Sigmoid colon (tissue), 3 donors: ENCODE measurements around the gene YIPF7.

ENCODE experiments used
- POLR2A ChIP-seq, 2 donors: fragments of 450-650 bp; IDR thresholded peaks; one replicate each; pipeline ENCODE4 v1.6.1; 2016; ENCODE audit warnings: antibody characterized with exemption in 2 of 2, mild to moderate bottlenecking in 2 of 2, moderate library complexity in 2 of 2
- TF ChIP-seq, protein P1 (sequence below), 4 experiments: fragments of 450-650 bp in 3 of 4; fragments of 200-600 bp in 1 of 4; IDR thresholded peaks; one replicate each; pipeline ENCODE4 v1.5.1; 2016 to 2019; ENCODE audit warnings: antibody characterized with exemption in 4 of 4, mild to moderate bottlenecking in 3 of 4, moderate library complexity in 2 of 4

DNA sequence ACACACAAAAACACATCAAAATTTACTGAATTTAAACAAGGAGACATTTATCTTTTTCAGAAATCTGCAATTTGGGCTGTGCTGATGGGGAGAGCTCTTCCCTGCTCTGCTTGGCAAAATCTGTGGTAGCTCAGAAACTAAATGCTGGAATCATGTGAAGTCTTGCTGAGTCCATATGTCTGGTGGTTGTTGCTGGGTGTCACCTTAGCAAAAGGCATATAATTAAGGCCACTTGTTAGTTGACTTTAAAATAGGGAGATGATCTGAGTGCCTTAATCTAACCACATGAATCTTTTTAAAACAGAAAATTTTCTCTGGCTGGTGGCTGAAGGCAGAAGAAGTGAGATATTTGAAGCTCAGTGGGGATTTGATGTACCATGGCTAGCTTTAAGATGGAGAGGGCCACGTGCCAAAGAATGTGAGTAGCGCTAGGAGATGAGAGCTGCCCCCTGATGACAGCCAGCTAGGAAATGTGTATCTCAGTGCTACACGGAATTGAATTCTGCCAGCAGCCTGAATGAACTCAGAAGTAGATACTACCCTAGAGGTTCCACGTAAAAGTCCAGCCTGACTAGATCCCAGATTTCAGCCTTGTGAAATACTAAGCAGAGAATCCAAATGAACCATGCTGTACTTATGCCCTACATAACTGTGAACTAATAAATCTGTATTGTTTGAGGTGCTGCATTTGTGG lies 19.2 kb upstream of the YIPF7 start:
- TF ChIP-seq, protein P1, sequence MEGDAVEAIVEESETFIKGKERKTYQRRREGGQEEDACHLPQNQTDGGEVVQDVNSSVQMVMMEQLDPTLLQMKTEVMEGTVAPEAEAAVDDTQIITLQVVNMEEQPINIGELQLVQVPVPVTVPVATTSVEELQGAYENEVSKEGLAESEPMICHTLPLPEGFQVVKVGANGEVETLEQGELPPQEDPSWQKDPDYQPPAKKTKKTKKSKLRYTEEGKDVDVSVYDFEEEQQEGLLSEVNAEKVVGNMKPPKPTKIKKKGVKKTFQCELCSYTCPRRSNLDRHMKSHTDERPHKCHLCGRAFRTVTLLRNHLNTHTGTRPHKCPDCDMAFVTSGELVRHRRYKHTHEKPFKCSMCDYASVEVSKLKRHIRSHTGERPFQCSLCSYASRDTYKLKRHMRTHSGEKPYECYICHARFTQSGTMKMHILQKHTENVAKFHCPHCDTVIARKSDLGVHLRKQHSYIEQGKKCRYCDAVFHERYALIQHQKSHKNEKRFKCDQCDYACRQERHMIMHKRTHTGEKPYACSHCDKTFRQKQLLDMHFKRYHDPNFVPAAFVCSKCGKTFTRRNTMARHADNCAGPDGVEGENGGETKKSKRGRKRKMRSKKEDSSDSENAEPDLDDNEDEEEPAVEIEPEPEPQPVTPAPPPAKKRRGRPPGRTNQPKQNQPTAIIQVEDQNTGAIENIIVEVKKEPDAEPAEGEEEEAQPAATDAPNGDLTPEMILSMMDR (IDR thresholded peaks at IDR 0.05) = no peak
- no peak for TF ChIP-seq POLR2A (IDR thresholded peaks at IDR 0.05)
